GM23338 (cell line): ENCODE results near the gene AGFG1. TPM values are rescaled to one million over a fixed set of nuclear protein-coding genes. Genes with fewer than 3 reads are reported as not detected.

Source experiments
- ATAC-seq: fragments of 200-7000 bp; cut with Tn5 transposase; 3 replicates; pipeline ENCODE4 v1.9.1; 2020
- DNase-seq: peaks from one replicate; pipeline ENCODE4 v3.0.0-alpha.2; 2015; ENCODE audit warnings: low spot score
- H2AFZ ChIP-seq: fragments of 200-600 bp; sonication (generic); 2 replicates; pipeline ENCODE4 v1.8.0; 2016; ENCODE audit warnings: antibody characterized with exemption, mild to moderate bottlenecking, moderate library complexity
- H3F3A ChIP-seq: fragments of 200-600 bp; sonication (generic); replicated peaks from 2 replicates; pipeline ENCODE4 v1.8.0; 2017; ENCODE audit warnings: antibody characterized with exemption, mixed run types, low read depth
- H3K27ac ChIP-seq: fragments of 200-600 bp; sonication (generic); 2 replicates; pipeline ENCODE4 v1.6.1; 2016; ENCODE audit warnings: low read depth
- H3K27me3 ChIP-seq: fragments of 200-600 bp; sonication (generic); 2 replicates; pipeline ENCODE4 v1.8.0; 2016; ENCODE audit warnings: mild to moderate bottlenecking, mixed run types, moderate library complexity; ENCODE audit not compliant: insufficient read depth
- H3K36me3 ChIP-seq: fragments of 200-600 bp; sonication (generic); 2 replicates; pipeline ENCODE4 v1.8.0; 2016; ENCODE audit warnings: mild to moderate bottlenecking; ENCODE audit not compliant: insufficient read depth
- H3K4me1 ChIP-seq: fragments of 200-600 bp; sonication (generic); 2 replicates; pipeline ENCODE4 v1.8.0; 2016; ENCODE audit warnings: mild to moderate bottlenecking, moderate library complexity; ENCODE audit not compliant: insufficient read depth
- H3K4me2 ChIP-seq: fragments of 200-600 bp; sonication (generic); 2 replicates; pipeline ENCODE4 v1.7.1; 2017; ENCODE audit warnings: mixed run types
- H3K4me3 ChIP-seq: fragments of 200-600 bp; sonication (generic); 2 replicates; pipeline ENCODE4 v1.6.1; 2016; ENCODE audit warnings: mixed run types
- H3K79me2 ChIP-seq: fragments of 200-600 bp; sonication (generic); replicated peaks from 2 replicates; pipeline ENCODE4 v1.8.0; 2017; ENCODE audit warnings: mild to moderate bottlenecking; ENCODE audit not compliant: insufficient read depth
- H3K9me2 ChIP-seq: fragments of 200-600 bp; sonication (generic); 2 replicates; pipeline ENCODE4 v1.8.0; 2017; ENCODE audit not compliant: insufficient read depth
- H4K20me1 ChIP-seq: fragments of 200-600 bp; sonication (generic); replicated peaks from 2 replicates; pipeline ENCODE4 v1.8.0; 2017; ENCODE audit warnings: mild to moderate bottlenecking; ENCODE audit not compliant: insufficient read depth
- H3K27ac Mint-ChIP-seq: 2 replicates; pipeline ENCODE4 v1.8.0; 2020; ENCODE audit warnings: inconsistent platforms, mild to moderate bottlenecking, moderate library complexity, mixed read lengths
- H3K27me3 Mint-ChIP-seq: 3 replicates; pipeline ENCODE4 v1.8.0; 2022; ENCODE audit warnings: low read depth, mild to moderate bottlenecking, moderate library complexity, mixed read lengths, inconsistent platforms; ENCODE audit not compliant: insufficient read depth, poor library complexity
- H3K36me3 Mint-ChIP-seq: 3 replicates; pipeline ENCODE4 v1.8.0; 2021; ENCODE audit warnings: low read depth, mild to moderate bottlenecking, inconsistent platforms, moderate library complexity, mixed read lengths
- H3K4me1 Mint-ChIP-seq: 3 replicates; pipeline ENCODE4 v1.8.0; 2020; ENCODE audit warnings: mild to moderate bottlenecking, inconsistent platforms, mixed read lengths
- H3K4me3 Mint-ChIP-seq: 3 replicates; pipeline ENCODE4 v1.8.0; 2021; ENCODE audit warnings: moderate library complexity, mild to moderate bottlenecking, inconsistent platforms, mixed read lengths
- H3K9me3 Mint-ChIP-seq: 3 replicates; pipeline ENCODE4 v1.8.0; 2020; ENCODE audit warnings: moderate library complexity, mild to moderate bottlenecking, inconsistent platforms, mixed read lengths
- CREB1 ChIP-seq: fragments of 250-450 bp; sonication (Bioruptor Pico); IDR thresholded peaks from 2 replicates; pipeline ENCODE4 v1.5.0; 2020; ENCODE audit warnings: low read depth, mild to moderate bottlenecking, moderate library complexity
- CTCF ChIP-seq, 2 experiments: fragments of 200-600 bp in 1 of 2; sonication (generic) in 1 of 2; conservative IDR thresholded peaks; 2 replicates each; pipeline versions ENCODE4 v1.5.1 to v1.6.1; 2016 to 2017; ENCODE audit warnings: antibody characterized with exemption in 2 of 2, low read depth in 2 of 2, mild to moderate bottlenecking in 2 of 2, moderate library complexity in 1 of 2
- EZH2 ChIP-seq: fragments of 200-600 bp; sonication (generic); IDR thresholded peaks from one replicate; pipeline ENCODE4 v1.8.0; 2017; ENCODE audit warnings: antibody characterized with exemption, mild to moderate bottlenecking, low read depth; ENCODE audit not compliant: unreplicated experiment
- STAT1 ChIP-seq: IDR thresholded peaks from one replicate; pipeline ENCODE4 v1.6.1; 2016; ENCODE audit warnings: antibody characterized with exemption; ENCODE audit not compliant: unreplicated experiment
- ZNF114 ChIP-seq: fragments of 250-450 bp; sonication (Bioruptor Pico); IDR thresholded peaks from 2 replicates; pipeline ENCODE4 v1.5.0; 2020; ENCODE audit warnings: mild to moderate bottlenecking, moderate library complexity
- ZNF331 ChIP-seq: fragments of 250-450 bp; sonication (Bioruptor Pico); IDR thresholded peaks from 2 replicates; pipeline ENCODE4 v1.5.0; 2020; ENCODE audit warnings: low read depth, mild to moderate bottlenecking, moderate library complexity
- ZNF462 ChIP-seq: fragments of 250-450 bp; sonication (Bioruptor Pico); IDR thresholded peaks from 2 replicates; pipeline ENCODE4 v1.5.0; 2020; ENCODE audit warnings: mild to moderate bottlenecking, moderate library complexity
- polyA plus RNA-seq: library from polyadenylated mRNA; unstranded; fragments of >200 nt; fragmentation: Nextera tagmentation; extraction: Ambion mirVana; gene quantifications from 2 replicates; pipeline ENCODE4 v1.2.1, GENCODE V29; 2016
- total RNA-seq: library from RNA; depleted of rRNA; stranded (reverse); fragments of >200 nt; shearing (Covaris generic); gene quantifications from 2 replicates; pipeline ENCODE4 v1.2.3, GENCODE V29; 2014

AGFG1 gene
- total and polyA plus RNA-seq, 2 experiments from 2014 or later, result 14.5 to 113 TPM

GRCh38 chr2:227562581-227562980 lies 90.6 kb downstream of the AGFG1 start (continued):
- TF ChIP-seq ZNF462 (CRISPR knock-in tag) (no peak), ZNF114 (no peak), ZNF331 (CRISPR knock-in tag) (no peak)

DNA sequence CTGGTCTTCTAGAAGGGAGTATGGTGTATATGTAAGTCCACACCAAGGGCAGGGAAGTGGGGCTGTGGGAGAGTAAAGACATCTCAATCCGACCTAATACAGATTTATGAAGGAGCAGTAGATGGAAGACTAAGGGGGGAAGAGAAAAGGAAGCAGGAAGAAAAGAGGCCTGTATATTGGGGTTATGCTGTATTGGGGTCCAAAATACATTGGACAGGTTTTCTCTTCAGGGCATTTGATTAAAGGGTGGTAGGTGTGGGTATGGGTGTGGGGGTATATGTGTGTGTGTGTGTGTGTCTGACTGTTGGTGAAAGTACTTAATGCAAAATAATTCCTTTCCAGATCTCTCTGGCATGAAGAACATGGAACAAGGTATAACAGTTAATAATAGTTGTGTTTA lies 93.1 kb downstream of the AGFG1 start:
- no peaks in the 10 kb centered on the region for H3K36me3 Mint-ChIP-seq
- Histone ChIP-seq H3K36me3 (no peaks in the 10 kb centered on the region), H3K4me2 (no peak overlapping the region), H4K20me1 (no peaks in the 10 kb centered on the region), H3K27me3 (no peaks in the 10 kb centered on the region), H3F3A (no peaks in the 10 kb centered on the region), H3K79me2 (no peaks in the 10 kb centered on the region), H3K4me1 (peaks cover 3% of the 10 kb centered on the region; the same call in 1 of the 2 replicates), H3K4me3 (no peak overlapping the region), H2AFZ (no peak overlapping the region), H3K27ac (no peak overlapping the region), H3K9me2 (no peaks in the 10 kb centered on the region)
- no peaks in the 10 kb centered on the region for H3K27me3 Mint-ChIP-seq
- no peaks in the 10 kb centered on the region for H3K9me3 Mint-ChIP-seq
- no peak overlapping the region for H3K27ac Mint-ChIP-seq
- H3K4me3 Mint-ChIP-seq, result no peak overlapping the region
- DNase-seq, result no peak
- peaks cover 12% of the 10 kb centered on the region; the same call in 2 of the 3 replicates for H3K4me1 Mint-ChIP-seq
- no peak for ATAC-seq
- TF ChIP-seq EZH2 (no peak), ZNF462 (CRISPR knock-in tag) (no peak), ZNF331 (CRISPR knock-in tag) (no peak), ZNF114 (no peak), STAT1 (no peak), CREB1 (no peak), CTCF (conservative IDR thresholded peaks at IDR 0.05; ENCODE audit: low read depth in 2 of 2) (no peak)
